ENCODE measurements around the gene LRP2BP. TPM values are rescaled to one million over a fixed set of nuclear protein-coding genes. Genes with fewer than 3 reads are reported as not detected.
A peak's percentile ranks its signal among the peaks of the same experiment; 100 is the strongest.

LRP2BP gene
- total RNA-seq, 1 experiment from 2014 or later: 0.85 TPM

DNA sequence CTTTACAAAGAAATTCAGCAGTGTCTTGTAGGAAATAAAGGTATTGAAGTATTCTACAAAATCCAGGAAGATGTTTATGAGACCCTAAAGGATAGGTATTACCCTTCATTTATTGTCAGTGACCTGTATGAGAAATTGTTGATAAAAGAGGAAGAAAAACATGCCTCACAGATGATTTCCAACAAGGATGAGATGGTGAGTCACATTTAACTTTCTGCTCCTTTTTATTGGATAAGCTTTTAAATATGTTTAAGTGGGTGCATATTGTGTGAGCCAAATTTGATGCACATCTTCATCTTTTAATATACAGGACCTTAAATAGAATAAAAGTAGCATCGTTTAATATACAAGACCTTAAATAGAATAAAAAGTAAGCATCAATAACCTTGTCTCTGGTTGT lies 72.1 kb downstream of the LRP2BP start:
- no peak for DNase-seq

GRCh38 chr4:185322803-185323202 lies 72.9 kb downstream of the LRP2BP start:
- POLR2A ChIA-PET (ENCODE audit: unreplicated experiment): no interaction called here
- TF ChIP-seq, protein P1, sequence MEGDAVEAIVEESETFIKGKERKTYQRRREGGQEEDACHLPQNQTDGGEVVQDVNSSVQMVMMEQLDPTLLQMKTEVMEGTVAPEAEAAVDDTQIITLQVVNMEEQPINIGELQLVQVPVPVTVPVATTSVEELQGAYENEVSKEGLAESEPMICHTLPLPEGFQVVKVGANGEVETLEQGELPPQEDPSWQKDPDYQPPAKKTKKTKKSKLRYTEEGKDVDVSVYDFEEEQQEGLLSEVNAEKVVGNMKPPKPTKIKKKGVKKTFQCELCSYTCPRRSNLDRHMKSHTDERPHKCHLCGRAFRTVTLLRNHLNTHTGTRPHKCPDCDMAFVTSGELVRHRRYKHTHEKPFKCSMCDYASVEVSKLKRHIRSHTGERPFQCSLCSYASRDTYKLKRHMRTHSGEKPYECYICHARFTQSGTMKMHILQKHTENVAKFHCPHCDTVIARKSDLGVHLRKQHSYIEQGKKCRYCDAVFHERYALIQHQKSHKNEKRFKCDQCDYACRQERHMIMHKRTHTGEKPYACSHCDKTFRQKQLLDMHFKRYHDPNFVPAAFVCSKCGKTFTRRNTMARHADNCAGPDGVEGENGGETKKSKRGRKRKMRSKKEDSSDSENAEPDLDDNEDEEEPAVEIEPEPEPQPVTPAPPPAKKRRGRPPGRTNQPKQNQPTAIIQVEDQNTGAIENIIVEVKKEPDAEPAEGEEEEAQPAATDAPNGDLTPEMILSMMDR (conservative IDR thresholded peaks at IDR 0.05): no peak
- TF ChIP-seq EZH2 (IDR thresholded peaks at IDR 0.05; ENCODE audit: low read depth): no peak

More for the DNA sequence above, 72.1 kb downstream of the LRP2BP start:
- BruUV-seq (replicated peaks): no TSS peak
- POLR2A ChIA-PET (ENCODE audit: unreplicated experiment): interaction anchor here (0.7 kb wide), 1 partner anchor 1650 kb away, joined by 4 read pairs; no protein-coding TSS in a partner anchor
- intact Hi-C loops (cut with micrococcal nuclease; ENCODE audit: unreplicated experiment): no loop called here
- H2AFZ ChIP-seq: no peak overlapping the region
- H3K79me2 ChIP-seq (ENCODE audit: low read depth): no peaks in the 10 kb centered on the region
- peaks cover 13% of the 10 kb centered on the region for H3K4me1 ChIP-seq (replicated peaks; ENCODE audit: insufficient read depth)
- H3F3A ChIP-seq (ENCODE audit: insufficient read depth, low read depth): 0 out of 2 replicates have a peak, but pooled peaks cover 10% of the 10 kb centered on the region
- CTCF ChIA-PET: no interaction called here
- no peaks in the 10 kb centered on the region for H3K36me3 ChIP-seq (ENCODE audit: low read depth)
- no peak overlapping the region for H3K27ac ChIP-seq
- no peaks in the 10 kb centered on the region for H3K9me3 ChIP-seq (ENCODE audit: insufficient read depth, low read depth)
- no peaks in the 10 kb centered on the region for H3K27me3 ChIP-seq (ENCODE audit: insufficient read depth, low read depth)
- no peaks in the 10 kb centered on the region for H3K9me2 ChIP-seq (ENCODE audit: insufficient read depth)
- no peak overlapping the region for H3K4me2 ChIP-seq
- no peak overlapping the region for H3K4me3 ChIP-seq
- TF ChIP-seq, protein P1 (conservative IDR thresholded peaks at IDR 0.05): no peak
- no peak for TF ChIP-seq EZH2 (IDR thresholded peaks at IDR 0.05; ENCODE audit: low read depth)
- no peaks in the 10 kb centered on the region for H4K20me1 ChIP-seq (ENCODE audit: insufficient read depth)

GRCh38 chr4:185318679-185319078 lies 77.0 kb downstream of the LRP2BP start:
- Histone ChIP-seq H4K20me1 (ENCODE audit: insufficient read depth) (no peaks in the 10 kb centered on the region), H3K9me3 (ENCODE audit: insufficient read depth, low read depth) (no peaks in the 10 kb centered on the region), H3K79me2 (ENCODE audit: low read depth) (no peaks in the 10 kb centered on the region), H3K4me3 (no peak overlapping the region), H2AFZ (no peak overlapping the region), H3F3A (ENCODE audit: insufficient read depth, low read depth) (no peaks in the 10 kb centered on the region; the same call in 1 of the 2 replicates), H3K27me3 (ENCODE audit: insufficient read depth, low read depth) (no peaks in the 10 kb centered on the region), H3K9me2 (ENCODE audit: insufficient read depth) (no peaks in the 10 kb centered on the region), H3K4me1 (replicated peaks; ENCODE audit: insufficient read depth) (peaks cover 8% of the 10 kb centered on the region), H3K4me2 (0 out of 2 replicates have a peak overlapping the region, but pooled peaks have one; percentile 0), H3K27ac (peak overlapping the region; percentile 43), H3K36me3 (ENCODE audit: low read depth) (no peaks in the 10 kb centered on the region)
- ChIA-PET CTCF (no interaction called here), POLR2A (ENCODE audit: unreplicated experiment) (interaction anchor here (0.6 to 0.7 kb wide), 2 partner anchors 13 to 28 kb away, joined by 3 read pairs; no protein-coding TSS in a partner anchor)
- no TSS peak for BruUV-seq (replicated peaks)
- peak in 1 of 2 experiments; percentile 42 for DNase-seq
- intact Hi-C loops (cut with micrococcal nuclease; ENCODE audit: unreplicated experiment): no loop called here
- TF ChIP-seq EZH2 (IDR thresholded peaks at IDR 0.05; ENCODE audit: low read depth): no peak
- TF ChIP-seq, protein P1 (conservative IDR thresholded peaks at IDR 0.05): no peak

More at GRCh38 chr4:185322803-185323202, 72.9 kb downstream of the LRP2BP start:
- Histone ChIP-seq H3K9me2 (ENCODE audit: insufficient read depth) (no peaks in the 10 kb centered on the region), H3K4me1 (replicated peaks; ENCODE audit: insufficient read depth) (peaks cover 19% of the 10 kb centered on the region), H3K4me2 (no peak overlapping the region), H3K9me3 (ENCODE audit: insufficient read depth, low read depth) (no peaks in the 10 kb centered on the region), H3K27ac (no peak overlapping the region), H3K4me3 (no peak overlapping the region), H3K36me3 (ENCODE audit: low read depth) (no peaks in the 10 kb centered on the region), H4K20me1 (ENCODE audit: insufficient read depth) (no peaks in the 10 kb centered on the region), H3K27me3 (ENCODE audit: insufficient read depth, low read depth) (no peaks in the 10 kb centered on the region), H3K79me2 (ENCODE audit: low read depth) (no peaks in the 10 kb centered on the region), H2AFZ (no peak overlapping the region), H3F3A (ENCODE audit: insufficient read depth, low read depth) (peaks cover 10% of the 10 kb centered on the region; the same call in 1 of the 2 replicates)
- DNase-seq: no peak
- CTCF ChIA-PET: no interaction called here
- intact Hi-C loops (cut with micrococcal nuclease; ENCODE audit: unreplicated experiment): no loop called here
- BruUV-seq (replicated peaks): no TSS peak

Data from PC-9 (cell line).